Suprapubic skin (tissue), 4 donors: ENCODE results near the gene MAP2K1. TPM values are rescaled to one million over a fixed set of nuclear protein-coding genes. Genes with fewer than 3 reads are reported as not detected.

Experiments
- DNase-seq, 2 donors: peaks; one replicate each; pipeline ENCODE4 v3.0.0-alpha.2; 2019; ENCODE audit warnings: low spot score in 2 of 2
- H3K27ac ChIP-seq: fragments of 200-600 bp; sonication (generic); one replicate; pipeline ENCODE4 v1.5.1; 2019
- H3K27me3 ChIP-seq: fragments of 200-600 bp; sonication (generic); one replicate; pipeline ENCODE4 v1.5.1; 2019
- H3K36me3 ChIP-seq: fragments of 200-600 bp; sonication (generic); one replicate; pipeline ENCODE4 v1.5.1; 2019
- H3K4me1 ChIP-seq: fragments of 200-600 bp; sonication (generic); one replicate; pipeline ENCODE4 v1.5.1; 2019
- H3K4me3 ChIP-seq: fragments of 200-600 bp; sonication (generic); one replicate; pipeline ENCODE4 v1.5.1; 2019; ENCODE audit warnings: mild to moderate bottlenecking
- H3K9me3 ChIP-seq: fragments of 200-600 bp; sonication (generic); one replicate; pipeline ENCODE4 v1.5.1; 2019
- CTCF ChIP-seq, 2 donors: fragments of 200-600 bp in 1 of 2; fragments of 450-650 bp in 1 of 2; sonication (generic) in 1 of 2; IDR thresholded peaks; one replicate each; pipeline ENCODE4 v1.5.1; 2016 to 2019; ENCODE audit warnings: antibody characterized with exemption in 2 of 2, mild to moderate bottlenecking in 1 of 2, moderate library complexity in 1 of 2
- EP300 ChIP-seq: sonication (generic); formaldehyde crosslinking; IDR thresholded peaks from one replicate; pipeline ENCODE4 v1.6.1; 2017; ENCODE audit warnings: antibody characterized with exemption
- POLR2A ChIP-seq, 2 donors: fragments of 450-650 bp; IDR thresholded peaks; one replicate each; pipeline ENCODE4 v1.6.1; 2017; ENCODE audit warnings: antibody characterized with exemption in 2 of 2, mild to moderate bottlenecking in 2 of 2, moderate library complexity in 2 of 2
- POLR2AphosphoS5 ChIP-seq, 3 donors: sonication (generic); formaldehyde crosslinking; IDR thresholded peaks; one replicate each; pipeline ENCODE4 v1.6.1; 2017; ENCODE audit warnings: antibody characterized with exemption in 3 of 3
- WGBS: methylation state at CpG from one replicate; pipeline ENCODE4 v1.1.5; 2018; 5-methylcytosine and 5-hydroxymethylcytosine counted together
- total RNA-seq, 4 donors: library from RNA; depleted of rRNA; stranded (reverse); fragments of >200 nt; gene quantifications; one replicate each; pipeline ENCODE4 v1.1.0, GENCODE V29; 2016

The MAP2K1 gene
- total RNA-seq, 4 donors from 2014 or later, result 23.6 to 31.0 (median 27.9) TPM

- 69% methylated on average over 3 of the region's 3 CpGs for WGBS
- H3K4me3 ChIP-seq, result no peak overlapping the region
- DNase-seq, result no peak
- H3K9me3 ChIP-seq, result no peaks in the 10 kb centered on the region
- no peaks in the 10 kb centered on the region for H3K27me3 ChIP-seq
- H3K36me3 ChIP-seq, result no peaks in the 10 kb centered on the region
- peaks cover 7% of the 10 kb centered on the region for H3K4me1 ChIP-seq
- no peak for TF ChIP-seq EP300
- H3K27ac ChIP-seq, result no peak overlapping the region
Observed at GRCh38 chr15:66474963-66475362, 88.3 kb downstream of the MAP2K1 start.

GRCh38 chr15:66476535-66476934 is 89.8 kb downstream of the MAP2K1 start:
- 86% methylated on average over 4 of the region's 4 CpGs for WGBS
- no peaks in the 10 kb centered on the region for H3K27me3 ChIP-seq
- H3K27ac ChIP-seq, result no peak overlapping the region
- peaks cover 7% of the 10 kb centered on the region for H3K36me3 ChIP-seq
- H3K9me3 ChIP-seq, result no peaks in the 10 kb centered on the region
- H3K4me1 ChIP-seq, result peaks cover 7% of the 10 kb centered on the region
- no peak overlapping the region for H3K4me3 ChIP-seq
- DNase-seq, result no peak
- TF ChIP-seq CTCF (IDR thresholded peaks at IDR 0.05) (no peak), EP300 (no peak), POLR2A (IDR thresholded peaks at IDR 0.05) (no peak), POLR2AphosphoS5 (IDR thresholded peaks at IDR 0.05) (no peak)

GRCh38 chr15:66477011-66477410 is 90.3 kb downstream of the MAP2K1 start:
- Histone ChIP-seq H3K27ac (no peak overlapping the region), H3K4me1 (peaks cover 7% of the 10 kb centered on the region), H3K36me3 (peaks cover 12% of the 10 kb centered on the region), H3K4me3 (no peak overlapping the region), H3K27me3 (no peaks in the 10 kb centered on the region), H3K9me3 (no peaks in the 10 kb centered on the region)
- DNase-seq, result no peak
- 46% methylated on average over 2 of the region's 2 CpGs for WGBS
- no peak for TF ChIP-seq EP300
- TF ChIP-seq POLR2A (IDR thresholded peaks at IDR 0.05), result no peak
- no peak for TF ChIP-seq CTCF (IDR thresholded peaks at IDR 0.05)
- TF ChIP-seq POLR2AphosphoS5 (IDR thresholded peaks at IDR 0.05), result no peak

- peaks cover 25% of the 10 kb centered on the region for H3K36me3 ChIP-seq
- no peaks in the 10 kb centered on the region for H3K4me1 ChIP-seq
- no peak overlapping the region for H3K27ac ChIP-seq
- no peaks in the 10 kb centered on the region for H3K27me3 ChIP-seq
- H3K9me3 ChIP-seq, result no peaks in the 10 kb centered on the region
- TF ChIP-seq EP300 (no peak), POLR2A (IDR thresholded peaks at IDR 0.05) (no peak), POLR2AphosphoS5 (IDR thresholded peaks at IDR 0.05) (no peak)
- H3K4me3 ChIP-seq, result no peak overlapping the region
- DNase-seq, result no peak
- 88% methylated on average over 6 of the region's 6 CpGs for WGBS
Observed at GRCh38 chr15:66480267-66480666, 93.6 kb downstream of the MAP2K1 start.

GRCh38 chr15:66481107-66481856 is 94.6 kb downstream of the MAP2K1 start:
- H3K36me3 ChIP-seq, result peaks cover 30% of the 10 kb centered on the region
- no peaks in the 10 kb centered on the region for H3K9me3 ChIP-seq
- 83% methylated on average over 10 of the region's 10 CpGs for WGBS
- H3K27me3 ChIP-seq, result no peaks in the 10 kb centered on the region
- no peak for DNase-seq
- H3K4me3 ChIP-seq, result no peak overlapping the region
- no peaks in the 10 kb centered on the region for H3K4me1 ChIP-seq
- H3K27ac ChIP-seq, result no peak overlapping the region
- no peak for TF ChIP-seq EP300
- TF ChIP-seq CTCF (IDR thresholded peaks at IDR 0.05), result no peak
- no peak for TF ChIP-seq POLR2A (IDR thresholded peaks at IDR 0.05)
- TF ChIP-seq POLR2AphosphoS5 (IDR thresholded peaks at IDR 0.05), result no peak

- Histone ChIP-seq H3K4me1 (no peaks in the 10 kb centered on the region), H3K36me3 (peaks cover 37% of the 10 kb centered on the region), H3K9me3 (no peaks in the 10 kb centered on the region), H3K27ac (no peak overlapping the region), H3K4me3 (no peak overlapping the region), H3K27me3 (no peaks in the 10 kb centered on the region)
- TF ChIP-seq POLR2A (IDR thresholded peaks at IDR 0.05) (no peak), CTCF (IDR thresholded peaks at IDR 0.05) (no peak), POLR2AphosphoS5 (IDR thresholded peaks at IDR 0.05) (no peak), EP300 (no peak)
- 77% methylated on average over 9 of the region's 9 CpGs for WGBS
- no peak for DNase-seq
Observed at GRCh38 chr15:66482539-66482938, 95.8 kb downstream of the MAP2K1 start.
